Mesenchymal stem cell (in vitro differentiated cells and primary cell): ENCODE measurements around the gene UFD1.

Source experiments
- DNase-seq: peaks from one replicate; pipeline ENCODE4 v3.0.0-alpha.2; 2013
- H2AFZ ChIP-seq: one replicate; pipeline ENCODE4 v1.6.1; 2013; ENCODE audit warnings: low read depth, mild to moderate bottlenecking, control low read depth, inconsistent platforms, low read length, moderate library complexity
- H2AK5ac ChIP-seq: 2 replicates; pipeline ENCODE4 v1.6.1; 2013; ENCODE audit warnings: low read length, moderate library complexity, mild to moderate bottlenecking, inconsistent platforms; ENCODE audit not compliant: severe bottlenecking
- H2BK120ac ChIP-seq: one replicate; pipeline ENCODE4 v1.6.1; 2013; ENCODE audit warnings: low read depth, mild to moderate bottlenecking, inconsistent platforms, low read length, moderate library complexity
- H2BK12ac ChIP-seq, 2 experiments: one replicate each; pipeline ENCODE4 v1.6.1; 2013; ENCODE audit warnings: inconsistent platforms in 2 of 2, low read length in 2 of 2, mild to moderate bottlenecking in 2 of 2, moderate library complexity in 2 of 2, control low read depth in 1 of 2
- H2BK15ac ChIP-seq: one replicate; pipeline ENCODE4 v1.6.1; 2013; ENCODE audit warnings: mild to moderate bottlenecking, low read depth, inconsistent platforms; ENCODE audit not compliant: poor library complexity, severe bottlenecking
- H2BK5ac ChIP-seq: 2 replicates; pipeline ENCODE4 v1.6.1; 2013; ENCODE audit warnings: low read depth, mild to moderate bottlenecking, low read length, control low read depth, inconsistent platforms; ENCODE audit not compliant: poor library complexity, severe bottlenecking
- H3K14ac ChIP-seq, 2 experiments: one replicate each; pipeline ENCODE4 v1.6.1; 2013; ENCODE audit warnings: inconsistent platforms in 2 of 2, low read length in 2 of 2, control low read depth in 1 of 2, mild to moderate bottlenecking in 1 of 2, moderate library complexity in 1 of 2
- H3K18ac ChIP-seq, 2 experiments: one replicate each; pipeline ENCODE4 v1.6.1; 2013; ENCODE audit warnings: inconsistent platforms in 2 of 2, low read length in 2 of 2, control low read depth in 1 of 2, low read depth in 1 of 2, mild to moderate bottlenecking in 1 of 2
- H3K23ac ChIP-seq, 2 experiments: one replicate each; pipeline ENCODE4 v1.6.1; 2013; ENCODE audit warnings: inconsistent platforms in 2 of 2, low read length in 2 of 2, mild to moderate bottlenecking in 2 of 2, moderate library complexity in 2 of 2, control low read depth in 1 of 2
- H3K27ac ChIP-seq: 2 replicates; pipeline ENCODE4 v1.5.1; 2013; ENCODE audit warnings: mild to moderate bottlenecking, moderate library complexity, low read length, control low read depth, inconsistent platforms; ENCODE audit not compliant: poor library complexity, severe bottlenecking
- H3K27me3 ChIP-seq, 2 experiments: 2 replicates each; pipeline versions ENCODE4 v1.6.1 to v1.7.0; 2013; ENCODE audit warnings: low read length in 2 of 2, mild to moderate bottlenecking in 2 of 2, moderate library complexity in 2 of 2, control low read depth in 1 of 2, inconsistent platforms in 1 of 2; ENCODE audit not compliant: control insufficient read depth in 1 of 2, insufficient read depth in 1 of 2
- H3K36me3 ChIP-seq, 2 experiments: 2 replicates each; pipeline versions ENCODE4 v1.6.1 to v1.7.0; 2013; ENCODE audit warnings: low read length in 2 of 2, control low read depth in 1 of 2, inconsistent platforms in 1 of 2, low read depth in 1 of 2, mild to moderate bottlenecking in 1 of 2; ENCODE audit not compliant: insufficient read depth in 2 of 2, control insufficient read depth in 1 of 2
- H3K4ac ChIP-seq, 2 experiments: one replicate each; pipeline ENCODE4 v1.6.1; 2013; ENCODE audit warnings: inconsistent platforms in 2 of 2, low read length in 2 of 2, mild to moderate bottlenecking in 2 of 2, moderate library complexity in 2 of 2, control low read depth in 1 of 2, low read depth in 1 of 2
- H3K4me1 ChIP-seq: 2 replicates; pipeline ENCODE4 v1.6.1; 2013; ENCODE audit warnings: low read depth, low read length, control low read depth; ENCODE audit not compliant: control insufficient read depth, insufficient read depth
- H3K4me2 ChIP-seq: 2 replicates; pipeline ENCODE4 v1.6.1; 2013; ENCODE audit warnings: low read length, mild to moderate bottlenecking, inconsistent platforms; ENCODE audit not compliant: poor library complexity, severe bottlenecking
- H3K4me3 ChIP-seq, 2 experiments: 2 replicates each; pipeline versions ENCODE4 v1.5.1 to v1.7.0; 2013; ENCODE audit warnings: low read length in 2 of 2, mild to moderate bottlenecking in 2 of 2, control low read depth in 1 of 2, low read depth in 1 of 2; ENCODE audit not compliant: insufficient read depth in 1 of 2
- H3K79me1 ChIP-seq: replicated peaks from 2 replicates; pipeline ENCODE4 v1.6.1; 2013; ENCODE audit warnings: mild to moderate bottlenecking, control low read depth, low read length, inconsistent platforms; ENCODE audit not compliant: poor library complexity, severe bottlenecking
- H3K9ac ChIP-seq: 2 replicates; pipeline ENCODE4 v1.7.0; 2013; ENCODE audit warnings: mild to moderate bottlenecking, low read length, moderate library complexity
- H3K9me3 ChIP-seq: 2 replicates; pipeline ENCODE4 v1.7.0; 2013; ENCODE audit warnings: mild to moderate bottlenecking, low read length; ENCODE audit not compliant: control insufficient read depth
- H4K8ac ChIP-seq: one replicate; pipeline ENCODE4 v1.6.1; 2013; ENCODE audit warnings: inconsistent platforms, mild to moderate bottlenecking, low read length, moderate library complexity
- H4K91ac ChIP-seq: one replicate; pipeline ENCODE4 v1.6.1; 2013; ENCODE audit warnings: mild to moderate bottlenecking, low read length, inconsistent platforms
- WGBS: methylation state at CpG from one replicate; pipeline ENCODE4 v1.1.7; 2013; ENCODE audit warnings: mixed read lengths; 5-methylcytosine and 5-hydroxymethylcytosine counted together

Gene UFD1

GRCh38 chr22:19488884-19489843 is 10.2 kb upstream of the UFD1 start:
- H3K4me1 ChIP-seq: no peaks in the 10 kb centered on the region
- 100% methylated on average over 2 of the region's 7 CpGs for WGBS
- no peak overlapping the region for H3K14ac ChIP-seq

DNA sequence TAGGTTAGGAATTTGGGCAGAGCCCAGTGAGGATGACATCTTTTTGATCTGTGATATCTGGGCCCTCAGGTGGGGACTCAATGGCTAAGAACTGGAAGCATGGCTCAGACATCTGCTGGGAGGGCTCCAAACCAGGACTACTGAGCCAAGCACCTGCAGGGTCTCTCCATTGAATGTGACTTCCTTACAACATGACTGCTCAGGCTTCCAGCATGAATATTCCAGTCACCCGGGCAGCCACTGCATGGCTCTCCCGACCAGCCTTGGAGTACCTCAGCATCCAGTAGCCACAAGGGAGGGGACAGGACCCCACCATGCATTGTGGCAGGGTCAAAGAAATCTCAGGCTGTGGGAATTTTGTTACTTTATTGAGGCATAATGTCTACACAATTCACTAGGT is 9.3 kb upstream of the UFD1 start:
- WGBS: 95% methylated on average over 2 of the region's 2 CpGs
- no peak overlapping the region for H3K23ac ChIP-seq
- H3K14ac ChIP-seq: no peak overlapping the region

More at GRCh38 chr22:19488884-19489843, 10.2 kb upstream of the UFD1 start:
- Histone ChIP-seq H3K18ac (no peak overlapping the region), H2BK15ac (no peak overlapping the region), H3K36me3 (peaks cover 0 to 3% of the 10 kb centered on the region in 2 experiments), H2AFZ (no peak overlapping the region), H3K4me2 (no peak overlapping the region), H2BK120ac (no peak overlapping the region), H3K4me3 (no peak overlapping the region), H3K9ac (no peak overlapping the region), H3K9me3 (no peaks in the 10 kb centered on the region), H4K8ac (no peak overlapping the region), H3K23ac (no peak overlapping the region), H2BK5ac (no peak overlapping the region), H2BK12ac (no peak overlapping the region), H4K91ac (no peak overlapping the region), H3K4ac (no peak overlapping the region), H3K27ac (no peak overlapping the region), H3K27me3 (no peaks in the 10 kb centered on the region), H3K79me1 (peaks cover 5% of the 10 kb centered on the region), H2AK5ac (no peak overlapping the region)
- DNase-seq: peak; percentile 16

DNA sequence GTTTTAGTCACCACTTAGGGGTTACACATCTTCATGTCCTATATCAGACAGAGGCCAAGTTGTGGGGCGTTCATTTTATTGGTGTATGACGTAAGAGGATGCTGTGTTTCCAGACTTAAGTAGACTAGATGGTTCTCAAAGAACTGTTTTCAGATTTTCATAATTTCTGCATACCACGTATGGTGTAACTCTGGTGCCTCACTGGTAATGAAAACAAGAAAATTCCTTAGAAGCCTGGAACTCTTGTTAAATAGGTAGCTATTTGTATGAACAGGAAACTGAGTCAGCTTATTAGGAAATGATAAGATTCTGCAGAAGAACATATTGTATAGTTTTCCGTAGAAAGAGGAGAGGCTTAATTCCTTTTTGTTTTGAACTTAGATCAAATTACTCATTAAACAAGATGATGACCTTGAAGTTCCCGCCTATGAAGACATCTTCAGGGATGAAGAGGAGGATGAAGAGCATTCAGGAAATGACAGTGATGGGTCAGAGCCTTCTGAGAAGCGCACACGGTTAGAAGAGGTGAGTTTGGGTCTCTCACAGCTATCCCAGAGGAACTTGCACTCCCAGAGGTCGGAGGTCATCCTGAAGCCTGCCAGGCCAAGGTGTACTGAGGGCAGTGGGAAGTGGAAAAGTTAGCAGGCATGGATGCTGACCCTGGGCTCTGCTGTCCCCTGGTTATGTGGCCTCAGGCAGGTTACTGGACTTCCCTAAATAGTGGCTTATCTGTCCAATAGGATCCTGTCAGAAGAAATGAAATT is 4.7 kb upstream of the UFD1 start:
- no peak overlapping the region for H3K9ac ChIP-seq
- H3K18ac ChIP-seq: no peak overlapping the region
- H3K23ac ChIP-seq: no peak overlapping the region
- H3K27ac ChIP-seq: no peak overlapping the region
- no peak overlapping the region for H3K4me3 ChIP-seq
- H2BK5ac ChIP-seq: no peak overlapping the region
- H2AFZ ChIP-seq: no peak overlapping the region
- no peak overlapping the region for H2BK12ac ChIP-seq
- peak; percentile 33 for DNase-seq
- H3K36me3 ChIP-seq: peaks cover 0 to 3% of the 10 kb centered on the region in 2 experiments
- no peak overlapping the region for H3K4ac ChIP-seq
- H3K27me3 ChIP-seq: no peaks in the 10 kb centered on the region
- no peak overlapping the region for H2BK15ac ChIP-seq
- no peak overlapping the region for H4K91ac ChIP-seq
- 74% methylated on average over 6 of the region's 8 CpGs for WGBS
- H2BK120ac ChIP-seq: no peak overlapping the region
- H4K8ac ChIP-seq: no peak overlapping the region
- peaks cover 3% of the 10 kb centered on the region for H3K79me1 ChIP-seq
- H3K9me3 ChIP-seq: no peaks in the 10 kb centered on the region
- H3K4me2 ChIP-seq: no peak overlapping the region
- no peak overlapping the region for H3K14ac ChIP-seq
- H3K4me1 ChIP-seq: peaks cover 4% of the 10 kb centered on the region
- no peak overlapping the region for H2AK5ac ChIP-seq

More for the DNA sequence above, 9.3 kb upstream of the UFD1 start:
- no peak overlapping the region for H3K4ac ChIP-seq
- no peak overlapping the region for H3K9ac ChIP-seq
- no peak overlapping the region for H2BK12ac ChIP-seq
- H2AFZ ChIP-seq: no peak overlapping the region
- no peak overlapping the region for H2BK120ac ChIP-seq
- no peak overlapping the region for H2BK5ac ChIP-seq
- H2BK15ac ChIP-seq: no peak overlapping the region
- no peaks in the 10 kb centered on the region for H3K9me3 ChIP-seq
- H3K27me3 ChIP-seq: no peaks in the 10 kb centered on the region
- no peak overlapping the region for H4K91ac ChIP-seq
- no peak overlapping the region for H4K8ac ChIP-seq
- no peak overlapping the region for H3K4me3 ChIP-seq
- no peak overlapping the region for H3K27ac ChIP-seq
- H3K4me1 ChIP-seq: no peaks in the 10 kb centered on the region
- no peak overlapping the region for H3K4me2 ChIP-seq
- peaks cover 5% of the 10 kb centered on the region for H3K79me1 ChIP-seq
- no peak for DNase-seq
- no peak overlapping the region for H3K18ac ChIP-seq
- no peak overlapping the region for H2AK5ac ChIP-seq
- peaks cover 0 to 3% of the 10 kb centered on the region in 2 experiments for H3K36me3 ChIP-seq

GRCh38 chr22:19482297-19482696 is 3.3 kb upstream of the UFD1 start:
- Histone ChIP-seq H3K79me1 (peaks cover 3% of the 10 kb centered on the region), H3K4me2 (no peak overlapping the region), H2BK120ac (no peak overlapping the region), H4K8ac (no peak overlapping the region), H3K4ac (no peak overlapping the region), H3K27me3 (no peaks in the 10 kb centered on the region), H3K36me3 (peaks cover 0 to 3% of the 10 kb centered on the region in 2 experiments), H3K4me1 (peaks cover 4% of the 10 kb centered on the region), H3K4me3 (no peak overlapping the region), H2BK5ac (no peak overlapping the region), H4K91ac (no peak overlapping the region), H2BK15ac (no peak overlapping the region), H3K9ac (no peak overlapping the region), H2AFZ (no peak overlapping the region), H3K18ac (no peak overlapping the region), H3K27ac (no peak overlapping the region), H3K14ac (no peak overlapping the region), H3K23ac (no peak overlapping the region), H3K9me3 (no peaks in the 10 kb centered on the region), H2BK12ac (no peak overlapping the region), H2AK5ac (no peak overlapping the region)
- WGBS: 96% methylated on average over 6 of the region's 9 CpGs
- no peak for DNase-seq
